C4-2B (cell line): ENCODE measurements around the gene CILP.

ENCODE experiments used
- CTCF ChIP-seq: fragments of 450-650 bp; conservative IDR thresholded peaks from 2 replicates; pipeline ENCODE4 v1.5.1; 2017; ENCODE audit warnings: mild to moderate bottlenecking
- ZFX ChIP-seq: fragments of 450-650 bp; IDR thresholded peaks from 2 replicates; pipeline ENCODE4 v1.6.1; 2017

DNA sequence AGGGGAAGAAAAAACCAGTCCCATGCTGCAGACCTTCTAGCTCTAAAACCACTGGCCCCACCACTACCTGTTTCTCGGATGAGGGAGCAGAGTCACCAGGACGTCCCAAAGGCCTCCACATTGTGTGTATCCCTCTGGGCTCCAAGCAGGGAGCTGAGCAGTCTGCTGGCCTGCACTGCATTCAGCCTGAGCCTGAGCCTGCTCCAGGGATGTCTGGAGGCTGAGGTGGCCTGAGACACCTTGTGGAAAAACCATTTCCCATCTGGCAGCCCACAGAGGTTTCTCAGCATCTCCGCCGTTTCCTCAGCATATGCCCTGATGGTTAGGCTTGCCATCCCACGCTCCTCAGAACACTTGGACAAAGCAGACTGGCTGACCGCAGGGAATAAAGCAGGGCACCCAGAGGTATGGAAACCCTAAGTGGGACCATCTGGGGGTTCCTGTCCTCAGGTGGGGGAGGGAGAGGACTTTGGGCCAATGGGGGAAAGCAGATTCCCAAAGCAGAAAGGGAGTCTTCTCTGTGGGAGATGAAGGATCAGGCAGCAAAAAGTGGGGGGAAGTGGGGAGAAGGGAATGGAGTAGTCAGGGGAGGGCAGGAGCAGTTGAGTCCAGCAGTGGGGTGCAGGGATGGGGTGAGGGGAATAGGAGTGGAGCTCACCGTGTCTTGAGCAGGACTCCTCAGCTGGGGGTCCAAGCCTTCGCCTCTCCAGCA is at the start of gene CILP:
- no peak for TF ChIP-seq CTCF
- TF ChIP-seq ZFX, result no peak
